ENCODE measurements around the gene GOSR1.

DNA sequence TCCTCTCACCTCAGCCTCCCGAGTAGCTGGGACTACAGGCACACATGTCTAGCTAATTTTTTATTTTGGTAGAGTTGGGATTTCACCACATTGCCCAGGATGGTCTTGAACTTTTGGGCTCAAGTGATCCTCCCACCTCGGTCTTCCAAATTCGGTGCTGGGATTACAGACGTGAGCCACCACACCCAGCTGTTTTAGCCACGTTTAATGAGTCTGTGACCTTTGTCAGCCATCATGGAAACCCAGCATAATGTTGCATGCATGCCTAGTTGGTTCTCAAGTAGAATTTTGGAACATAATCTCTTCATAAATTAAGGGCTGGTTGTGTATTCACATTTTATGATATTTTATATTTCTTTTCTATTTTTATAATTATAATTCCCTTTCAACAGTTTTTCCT is 42.0 kb downstream of the GOSR1 start:
- TF ChIP-seq POLR2A (IDR thresholded peaks at IDR 0.05) = no peak
- TF ChIP-seq, protein P1, sequence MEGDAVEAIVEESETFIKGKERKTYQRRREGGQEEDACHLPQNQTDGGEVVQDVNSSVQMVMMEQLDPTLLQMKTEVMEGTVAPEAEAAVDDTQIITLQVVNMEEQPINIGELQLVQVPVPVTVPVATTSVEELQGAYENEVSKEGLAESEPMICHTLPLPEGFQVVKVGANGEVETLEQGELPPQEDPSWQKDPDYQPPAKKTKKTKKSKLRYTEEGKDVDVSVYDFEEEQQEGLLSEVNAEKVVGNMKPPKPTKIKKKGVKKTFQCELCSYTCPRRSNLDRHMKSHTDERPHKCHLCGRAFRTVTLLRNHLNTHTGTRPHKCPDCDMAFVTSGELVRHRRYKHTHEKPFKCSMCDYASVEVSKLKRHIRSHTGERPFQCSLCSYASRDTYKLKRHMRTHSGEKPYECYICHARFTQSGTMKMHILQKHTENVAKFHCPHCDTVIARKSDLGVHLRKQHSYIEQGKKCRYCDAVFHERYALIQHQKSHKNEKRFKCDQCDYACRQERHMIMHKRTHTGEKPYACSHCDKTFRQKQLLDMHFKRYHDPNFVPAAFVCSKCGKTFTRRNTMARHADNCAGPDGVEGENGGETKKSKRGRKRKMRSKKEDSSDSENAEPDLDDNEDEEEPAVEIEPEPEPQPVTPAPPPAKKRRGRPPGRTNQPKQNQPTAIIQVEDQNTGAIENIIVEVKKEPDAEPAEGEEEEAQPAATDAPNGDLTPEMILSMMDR (IDR thresholded peaks at IDR 0.05) = no peak

Data from Peyer's patch (tissue), 4 donors.